T-helper 1 cell treated with Interleukin-12 subunit alpha and Interleukin-12 subunit beta and Interleukin-4 antibody, amounts not matched to agents 30 ng/mL and 1 ng/mL, for 36 hours (primary cell): Measurements from ENCODE around the gene TTC21B. TPM values are rescaled to one million over a fixed set of nuclear protein-coding genes. Genes with fewer than 3 reads are reported as not detected.
"Not testable (repeated sequence)": the region's sequence is repeated elsewhere in the genome, so short reads cannot be mapped to it uniquely, and the experiment has no call there.

Experiments used
- intact Hi-C: fragments of 100-400 bp; cut with micrococcal nuclease; formaldehyde crosslinking; loops from one replicate; pipeline ENCODE4 v1.15.1; 2024
- total RNA-seq: library from RNA; stranded (reverse); gene quantifications from 2 replicates; pipeline ENCODE4 v1.2.3, GENCODE V29; 2022

The TTC21B gene
- total RNA-seq, 1 donor from 2014 or later = 20.4 TPM

- intact Hi-C loops = no loop called here
Measured at GRCh38 chr2:165888171-165888570, 65.4 kb downstream of the TTC21B start.

GRCh38 chr2:165886487-165887146 lies 67.0 kb downstream of the TTC21B start:
- intact Hi-C loops = no loop called here

- intact Hi-C loops = loop anchor here (10.0 kb wide), 1 partner anchor 243 kb away; no protein-coding TSS in a partner anchor
Measured at GRCh38 chr2:165877565-165878550, 75.7 kb downstream of the TTC21B start.

GRCh38 chr2:165876712-165877111 lies 76.9 kb downstream of the TTC21B start:
- intact Hi-C loops = loop anchor here (10.0 kb wide), 1 partner anchor 242 kb away; no protein-coding TSS in a partner anchor

- intact Hi-C loops = loop anchor here (10.0 kb wide), 1 partner anchor 241 kb away; no protein-coding TSS in a partner anchor
Measured at GRCh38 chr2:165876269-165876668, 77.3 kb downstream of the TTC21B start.

- intact Hi-C loops = loop anchor here (1.0 to 10.0 kb wide), 12 partner anchors 29 to 882 kb away; partner anchors contain the start of genes GALNT3, SCN2A and TTC21B
Measured at GRCh38 chr2:165874445-165875039, 79.0 kb downstream of the TTC21B start.

GRCh38 chr2:165872101-165872791 lies 81.3 kb downstream of the TTC21B start:
- intact Hi-C loops = loop anchor here (2.0 to 10.0 kb wide), 4 partner anchors 95 to 257 kb away; partner anchors contain the start of gene SCN1A

- intact Hi-C loops = loop anchor here (5.0 to 10.0 kb wide), 3 partner anchors 94 to 236 kb away; no protein-coding TSS in a partner anchor
Measured at GRCh38 chr2:165871025-165871424, 82.6 kb downstream of the TTC21B start.

- intact Hi-C loops = loop anchor here (5.0 to 10.0 kb wide), 3 partner anchors 93 to 236 kb away; no protein-coding TSS in a partner anchor
Measured at GRCh38 chr2:165870346-165870745, 83.2 kb downstream of the TTC21B start.

- intact Hi-C loops = no loop called here
Measured at GRCh38 chr2:165868211-165868610, 85.4 kb downstream of the TTC21B start.

GRCh38 chr2:165864296-165864695 lies 89.3 kb downstream of the TTC21B start:
- intact Hi-C loops = no loop called here

GRCh38 chr2:165863810-165864261 lies 89.7 kb downstream of the TTC21B start:
- intact Hi-C loops = no loop called here

GRCh38 chr2:165861083-165861482 lies 92.5 kb downstream of the TTC21B start:
- intact Hi-C loops = not testable (repeated sequence)

GRCh38 chr2:165859723-165860122 lies 93.9 kb downstream of the TTC21B start:
- intact Hi-C loops = not testable (repeated sequence)

- intact Hi-C loops = no loop called here
Measured at GRCh38 chr2:165857876-165858275, 95.7 kb downstream of the TTC21B start.

GRCh38 chr2:165852394-165852793 lies 101.2 kb downstream of the TTC21B start:
- intact Hi-C loops = no loop called here

- intact Hi-C loops = no loop called here
Measured at GRCh38 chr2:165847001-165847400, 106.6 kb downstream of the TTC21B start.

- intact Hi-C loops = no loop called here
Measured at GRCh38 chr2:165846056-165846455, 107.5 kb downstream of the TTC21B start.

GRCh38 chr2:165844216-165844615 lies 109.4 kb downstream of the TTC21B start:
- intact Hi-C loops = no loop called here

GRCh38 chr2:165843351-165843750 lies 110.2 kb downstream of the TTC21B start:
- intact Hi-C loops = no loop called here
